GM12872 (cell line): ENCODE data around the gene ATG10.

Source experiments
- CTCF ChIP-seq: IDR thresholded peaks from 3 replicates; pipeline ENCODE4 v1.5.1; 2011; ENCODE audit warnings: low read depth, mild to moderate bottlenecking, low read length, moderate library complexity; ENCODE audit not compliant: insufficient read depth

The ATG10 gene

GRCh38 chr5:82158755-82159413 lies 187.1 kb downstream of the ATG10 start:
- no peak for TF ChIP-seq CTCF

GRCh38 chr5:82160948-82161347 lies 189.1 kb downstream of the ATG10 start:
- TF ChIP-seq CTCF, result no peak

GRCh38 chr5:82162573-82162972 lies 190.8 kb downstream of the ATG10 start:
- no peak for TF ChIP-seq CTCF

GRCh38 chr5:82163452-82164175 lies 191.8 kb downstream of the ATG10 start:
- no peak for TF ChIP-seq CTCF

- no peak for TF ChIP-seq CTCF
These were observed 192.6 kb downstream of the ATG10 start for GRCh38 chr5:82164176-82164976.

GRCh38 chr5:82164977-82165713 lies 193.3 kb downstream of the ATG10 start:
- no peak for TF ChIP-seq CTCF
